ENCODE measurements around the gene TRMT6.

- TF ChIP-seq CREB1 (IDR thresholded peaks at IDR 0.05) (no peak), CREB1 (CRISPR knock-in tag; IDR thresholded peaks at IDR 0.05) (no peak), FOXA1 (IDR thresholded peaks at IDR 0.05; ENCODE audit: borderline replicate concordance) (no peak), ZNF239 (CRISPR knock-in tag; IDR thresholded peaks at IDR 0.05) (no peak), NFYB (IDR thresholded peaks at IDR 0.05; ENCODE audit: extremely low read depth, insufficient read length) (no peak), TAF1 (IDR thresholded peaks at IDR 0.05; ENCODE audit: control insufficient read depth, extremely low read depth, insufficient read depth, low read length, severe bottlenecking) (no peak), ZKSCAN1 (IDR thresholded peaks at IDR 0.05; ENCODE audit: low read depth, low read length) (no peak), POLR2AphosphoS5 (IDR thresholded peaks at IDR 0.05; ENCODE audit: control insufficient read depth, insufficient read depth, low read depth, low read length) (no peak)
Observed at GRCh38 chr20:5971203-5971602, 20.9 kb upstream of the TRMT6 start.
